ENCODE measurements around the gene AXDND1.

Gene AXDND1

DNA sequence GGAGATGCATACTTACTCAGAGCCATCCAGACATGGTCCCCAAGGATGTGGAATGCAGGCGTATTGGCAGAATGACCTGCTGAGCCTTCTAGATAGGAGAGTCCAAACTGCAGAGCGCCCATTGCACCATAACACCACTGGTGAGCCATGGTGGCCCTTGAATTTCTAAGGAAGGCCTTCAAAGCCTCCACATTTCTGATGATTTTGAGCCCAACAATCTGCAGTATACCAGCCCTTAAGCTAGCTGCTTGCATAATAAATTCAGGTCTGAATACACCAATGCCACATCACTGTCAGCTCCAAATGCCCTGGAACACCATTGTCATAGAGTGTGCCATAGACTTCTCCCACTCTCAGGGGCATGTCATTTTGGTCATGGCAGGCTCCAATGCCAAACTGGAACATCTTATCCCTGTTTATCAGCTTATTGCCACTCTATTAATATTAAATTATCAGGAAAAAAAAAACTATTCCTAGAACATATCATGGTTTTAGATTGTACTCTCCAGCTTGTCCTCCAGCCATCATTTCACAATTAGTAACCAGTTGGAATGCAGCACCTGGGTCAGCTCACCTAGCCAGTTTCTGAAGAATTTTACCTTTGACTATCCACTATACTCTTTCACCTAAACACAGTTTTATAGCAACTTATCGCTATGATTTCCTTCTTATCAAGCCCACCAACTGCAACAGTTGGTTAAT is 183.0 kb downstream of the AXDND1 start:
- ATAC-seq (ENCODE audit: insufficient read depth, low read depth) (no peak), DNase-seq (no peak)
- H3K4me1 ChIP-seq (ENCODE audit: insufficient read depth, low read length), result no peaks in the 10 kb centered on the region
- H3K27me3 ChIP-seq (ENCODE audit: insufficient read depth, low read length, poor library complexity), result no peaks in the 10 kb centered on the region
- no peak for TF ChIP-seq EZH2 (IDR thresholded peaks at IDR 0.05; ENCODE audit: borderline replicate concordance, low read depth, low read length, severe bottlenecking)
- TF ChIP-seq, protein P1, sequence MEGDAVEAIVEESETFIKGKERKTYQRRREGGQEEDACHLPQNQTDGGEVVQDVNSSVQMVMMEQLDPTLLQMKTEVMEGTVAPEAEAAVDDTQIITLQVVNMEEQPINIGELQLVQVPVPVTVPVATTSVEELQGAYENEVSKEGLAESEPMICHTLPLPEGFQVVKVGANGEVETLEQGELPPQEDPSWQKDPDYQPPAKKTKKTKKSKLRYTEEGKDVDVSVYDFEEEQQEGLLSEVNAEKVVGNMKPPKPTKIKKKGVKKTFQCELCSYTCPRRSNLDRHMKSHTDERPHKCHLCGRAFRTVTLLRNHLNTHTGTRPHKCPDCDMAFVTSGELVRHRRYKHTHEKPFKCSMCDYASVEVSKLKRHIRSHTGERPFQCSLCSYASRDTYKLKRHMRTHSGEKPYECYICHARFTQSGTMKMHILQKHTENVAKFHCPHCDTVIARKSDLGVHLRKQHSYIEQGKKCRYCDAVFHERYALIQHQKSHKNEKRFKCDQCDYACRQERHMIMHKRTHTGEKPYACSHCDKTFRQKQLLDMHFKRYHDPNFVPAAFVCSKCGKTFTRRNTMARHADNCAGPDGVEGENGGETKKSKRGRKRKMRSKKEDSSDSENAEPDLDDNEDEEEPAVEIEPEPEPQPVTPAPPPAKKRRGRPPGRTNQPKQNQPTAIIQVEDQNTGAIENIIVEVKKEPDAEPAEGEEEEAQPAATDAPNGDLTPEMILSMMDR (IDR thresholded peaks at IDR 0.05; ENCODE audit: borderline replicate concordance, extremely low read depth, low read length, poor library complexity, severe bottlenecking), result no peak
- no peak overlapping the region for H2AFZ ChIP-seq (ENCODE audit: low read depth, low read length)
- H4K20me1 ChIP-seq (ENCODE audit: insufficient read depth, low read length), result no peaks in the 10 kb centered on the region
- H3K4me3 ChIP-seq (ENCODE audit: low read depth in 1 of 2, low read length in 2 of 2), result no peak overlapping the region
- H3K36me3 ChIP-seq (ENCODE audit: insufficient read depth, low read length), result no peaks in the 10 kb centered on the region
- no peak overlapping the region for H3K9ac ChIP-seq (ENCODE audit: low read depth, low read length)
- no peak overlapping the region for H3K4me2 ChIP-seq (ENCODE audit: insufficient read depth, low read length)
- H3K9me3 ChIP-seq (ENCODE audit: insufficient read depth, low read length, severe bottlenecking), result no peaks in the 10 kb centered on the region
- H3K27ac ChIP-seq (ENCODE audit: low read length), result no peak overlapping the region
- no peaks in the 10 kb centered on the region for H3K79me2 ChIP-seq (ENCODE audit: insufficient read depth, low read length)

DNA sequence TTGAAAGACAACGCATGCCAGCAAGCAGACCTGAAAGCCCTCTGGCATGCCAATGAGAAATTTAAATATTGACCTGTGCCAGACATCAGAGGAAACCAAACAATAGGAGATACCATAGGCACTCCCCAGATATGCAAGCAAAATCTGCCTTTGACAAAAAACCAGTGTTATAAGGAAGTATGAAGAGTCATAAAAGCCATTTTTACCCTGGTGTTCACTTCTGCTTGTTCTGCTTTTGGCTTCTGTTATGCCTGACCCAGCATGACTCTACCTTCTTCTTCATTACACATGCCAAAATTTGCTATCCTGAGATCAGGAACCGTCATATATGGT is 183.6 kb downstream of the AXDND1 start:
- Histone ChIP-seq H2AFZ (ENCODE audit: low read depth, low read length) (no peak overlapping the region), H3K4me2 (ENCODE audit: insufficient read depth, low read length) (no peak overlapping the region), H3K27ac (ENCODE audit: low read length) (no peak overlapping the region), H3K4me3 (ENCODE audit: low read depth in 1 of 2, low read length in 2 of 2) (no peak overlapping the region), H3K9ac (ENCODE audit: low read depth, low read length) (no peak overlapping the region), H3K4me1 (ENCODE audit: insufficient read depth, low read length) (no peaks in the 10 kb centered on the region), H4K20me1 (ENCODE audit: insufficient read depth, low read length) (no peaks in the 10 kb centered on the region), H3K36me3 (ENCODE audit: insufficient read depth, low read length) (no peaks in the 10 kb centered on the region), H3K9me3 (ENCODE audit: insufficient read depth, low read length, severe bottlenecking) (no peaks in the 10 kb centered on the region), H3K27me3 (ENCODE audit: insufficient read depth, low read length, poor library complexity) (peaks cover under 1% of the 10 kb centered on the region), H3K79me2 (ENCODE audit: insufficient read depth, low read length) (no peaks in the 10 kb centered on the region)
- no peak for TF ChIP-seq EZH2 (IDR thresholded peaks at IDR 0.05; ENCODE audit: borderline replicate concordance, low read depth, low read length, severe bottlenecking)
- TF ChIP-seq, protein P1 (IDR thresholded peaks at IDR 0.05; ENCODE audit: borderline replicate concordance, extremely low read depth, low read length, poor library complexity, severe bottlenecking), result no peak
- DNase-seq (no peak), ATAC-seq (ENCODE audit: insufficient read depth, low read depth) (no peak)

- no peak overlapping the region for H3K9ac ChIP-seq (ENCODE audit: low read depth, low read length)
- ATAC-seq (ENCODE audit: insufficient read depth, low read depth) (no peak), DNase-seq (no peak)
- H3K27ac ChIP-seq (ENCODE audit: low read length), result no peak overlapping the region
- H3K4me3 ChIP-seq (ENCODE audit: low read depth in 1 of 2, low read length in 2 of 2), result no peak overlapping the region
- no peaks in the 10 kb centered on the region for H3K36me3 ChIP-seq (ENCODE audit: insufficient read depth, low read length)
- H4K20me1 ChIP-seq (ENCODE audit: insufficient read depth, low read length), result no peaks in the 10 kb centered on the region
- no peak overlapping the region for H3K4me2 ChIP-seq (ENCODE audit: insufficient read depth, low read length)
- no peaks in the 10 kb centered on the region for H3K9me3 ChIP-seq (ENCODE audit: insufficient read depth, low read length, severe bottlenecking)
- no peak overlapping the region for H2AFZ ChIP-seq (ENCODE audit: low read depth, low read length)
- peaks cover 4% of the 10 kb centered on the region for H3K27me3 ChIP-seq (ENCODE audit: insufficient read depth, low read length, poor library complexity)
- no peaks in the 10 kb centered on the region for H3K79me2 ChIP-seq (ENCODE audit: insufficient read depth, low read length)
- no peak for TF ChIP-seq EZH2 (IDR thresholded peaks at IDR 0.05; ENCODE audit: borderline replicate concordance, low read depth, low read length, severe bottlenecking)
- TF ChIP-seq, protein P1 (IDR thresholded peaks at IDR 0.05; ENCODE audit: borderline replicate concordance, extremely low read depth, low read length, poor library complexity, severe bottlenecking), result no peak
- no peaks in the 10 kb centered on the region for H3K4me1 ChIP-seq (ENCODE audit: insufficient read depth, low read length)
Observed at GRCh38 chr1:179550746-179551682, 185.2 kb downstream of the AXDND1 start.

Measured in DND-41 (cell line).